NCI-H510A treated with DMSO at 0.1 percent for 48 hours (cell line): ENCODE measurements around the gene C2orf76.

Experiments used
- DNase-seq: peaks from one replicate; lab custom pipeline; 2025; lab: John Stamatoyannopoulos, UW

The C2orf76 gene

DNA sequence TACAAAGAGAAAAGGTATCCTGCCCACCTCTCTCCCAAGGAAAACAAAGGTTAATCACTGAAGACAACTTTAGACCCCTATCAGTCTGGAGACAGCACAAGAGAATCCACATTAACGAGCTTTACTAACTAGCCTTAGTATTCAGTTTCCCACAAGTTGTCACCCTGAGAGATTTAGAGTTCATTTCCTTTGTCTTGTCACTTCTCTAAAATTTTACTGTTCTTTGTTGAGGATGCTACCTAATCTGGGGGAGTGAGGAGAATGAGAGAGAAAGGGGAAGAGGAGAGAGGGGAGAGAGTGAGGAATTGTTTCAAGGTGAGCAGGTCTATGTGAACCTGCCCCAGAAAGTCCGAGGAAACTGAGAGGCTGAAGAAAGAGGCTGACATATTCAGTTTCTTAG, 28.4 kb downstream of the C2orf76 start:
- DNase-seq, result no peak

DNA sequence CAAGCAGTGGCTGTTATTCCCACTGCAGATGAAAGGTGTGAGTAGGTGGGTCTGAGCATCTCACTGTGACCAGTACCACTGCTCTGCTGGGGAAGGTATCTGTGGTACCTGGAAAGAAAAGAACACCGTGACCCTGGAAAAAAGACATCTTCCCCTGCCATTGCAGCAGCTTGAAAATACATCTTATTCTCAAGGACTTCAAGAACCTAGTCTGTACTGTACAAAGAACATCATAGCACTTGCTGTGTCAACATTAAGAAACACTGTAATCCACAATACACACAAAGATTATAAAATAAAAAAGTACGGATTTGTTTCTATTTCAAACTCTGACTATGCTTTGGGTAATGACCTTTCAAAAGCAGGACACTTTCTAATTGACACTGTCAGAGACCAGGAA, 28.9 kb downstream of the C2orf76 start:
- DNase-seq, result no peak

DNA sequence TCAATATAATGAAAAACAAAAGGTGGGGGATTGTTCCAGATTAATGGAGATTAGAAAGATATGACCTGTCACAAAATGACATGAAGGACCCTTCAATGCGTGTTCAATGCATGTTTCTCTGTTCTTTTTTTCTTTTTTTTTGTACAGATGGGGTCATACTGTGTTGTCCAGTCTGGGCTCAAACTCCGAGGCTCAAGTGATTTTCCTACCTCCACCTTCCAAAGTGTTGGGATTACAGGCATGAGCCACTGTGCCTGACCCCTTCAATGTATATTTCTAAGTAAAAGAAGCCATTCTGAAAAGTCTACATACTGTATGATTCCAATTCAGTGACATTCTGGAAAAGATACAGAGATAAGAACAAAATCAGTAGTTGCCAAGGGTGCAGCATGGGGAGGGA, 32.8 kb downstream of the C2orf76 start:
- no peak for DNase-seq

DNA sequence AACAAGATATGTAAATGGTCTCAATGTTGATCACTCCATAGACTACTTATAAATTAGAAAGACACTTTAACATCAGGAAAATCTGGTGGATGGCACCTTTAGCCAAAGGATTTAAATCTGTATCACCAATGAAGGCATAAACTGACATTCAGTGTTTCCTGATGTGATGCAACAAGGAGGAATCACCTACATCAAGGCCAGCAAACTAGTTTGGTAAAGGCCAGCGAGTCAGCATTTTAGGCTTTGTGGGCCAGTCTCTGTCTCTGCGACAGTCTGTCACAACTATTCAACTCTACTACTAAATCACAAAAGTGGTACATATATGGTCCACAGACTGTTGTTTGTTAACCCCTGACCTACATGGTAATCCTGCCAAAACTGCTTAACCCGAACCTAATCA, 33.3 kb downstream of the C2orf76 start:
- no peak for DNase-seq

DNA sequence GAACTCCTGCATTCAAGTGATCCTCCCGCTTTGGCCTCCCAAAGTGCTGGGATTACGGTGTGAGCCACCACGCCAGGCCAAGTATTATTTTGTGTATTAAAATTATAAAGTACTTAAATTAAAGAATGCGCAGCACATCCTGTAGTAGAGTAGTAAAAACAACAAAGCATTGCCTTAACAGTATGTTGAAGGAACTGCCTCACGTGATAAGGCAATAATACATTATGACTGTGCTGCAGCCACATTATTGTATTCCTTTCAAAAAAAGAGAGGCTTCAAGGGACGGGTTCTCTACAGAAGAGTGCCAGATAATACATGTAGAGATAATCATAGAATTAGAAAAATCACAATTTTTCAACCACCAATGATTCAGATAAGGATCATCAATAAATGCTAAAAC, 33.7 kb downstream of the C2orf76 start:
- DNase-seq, result no peak

DNA sequence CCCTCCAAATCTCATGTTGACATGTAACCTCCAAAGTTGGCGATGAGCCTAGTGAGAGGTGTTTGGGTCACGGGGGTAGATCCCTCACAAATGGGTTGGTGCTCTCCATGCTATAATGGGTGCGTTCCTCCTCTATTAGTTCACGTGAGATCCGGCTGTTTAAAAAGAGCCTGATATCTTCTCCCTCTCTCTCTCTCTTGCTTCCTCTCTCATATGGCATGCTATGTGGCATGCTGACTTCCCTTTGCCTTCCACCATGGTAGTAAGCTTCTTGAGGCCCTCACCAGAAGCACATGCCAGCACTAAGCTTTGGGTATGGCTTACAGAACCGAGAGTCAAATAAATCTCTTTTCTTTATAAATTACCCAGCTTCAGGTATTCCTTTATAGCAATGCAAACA, 39.2 kb downstream of the C2orf76 start:
- DNase-seq, result no peak

DNA sequence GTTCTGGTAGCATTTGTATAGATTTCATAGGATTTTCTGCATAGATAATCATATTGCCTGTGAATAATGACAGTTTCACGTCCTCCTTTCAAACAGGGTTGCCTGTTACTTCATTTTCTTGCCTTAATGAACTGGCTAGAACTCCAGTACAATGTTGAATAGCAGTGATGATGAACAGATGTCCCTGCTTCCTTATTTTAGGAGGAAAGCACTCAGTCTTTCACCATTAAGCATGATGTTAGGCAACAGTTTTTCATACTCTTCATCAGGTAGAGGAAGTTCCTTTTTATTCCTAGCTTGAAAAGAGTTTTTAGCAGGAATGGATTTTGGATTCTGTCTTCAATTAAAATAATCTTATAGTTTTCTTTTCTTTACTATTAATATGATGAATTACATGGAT, 39.7 kb downstream of the C2orf76 start:
- no peak for DNase-seq

DNA sequence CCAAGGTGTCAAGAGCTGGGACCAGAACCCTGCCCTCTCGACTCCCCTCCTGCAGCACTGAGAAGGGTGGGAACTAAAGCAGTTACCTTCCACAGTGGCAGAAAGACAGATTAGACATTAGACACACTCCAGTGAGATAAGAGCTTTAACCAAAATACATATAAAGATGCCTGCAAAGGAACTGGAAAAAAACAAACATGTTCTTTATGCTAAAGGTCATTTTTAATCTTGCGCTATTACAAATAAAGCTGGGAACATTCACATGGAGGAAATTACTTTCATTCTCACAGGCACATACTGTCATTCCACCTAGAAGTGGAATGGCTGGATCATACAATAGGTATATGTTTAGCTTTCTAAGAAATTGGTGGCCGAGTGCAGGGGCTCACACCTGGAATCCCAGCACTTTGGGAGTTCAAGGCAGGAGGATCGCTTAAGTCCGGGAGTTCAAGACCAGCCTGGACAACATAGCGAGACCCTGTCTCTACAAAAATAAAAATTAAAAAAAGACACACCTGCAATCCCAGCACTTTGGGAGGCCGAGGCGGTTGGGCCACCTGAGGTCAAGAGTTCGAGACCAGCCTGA, 41.9 kb downstream of the C2orf76 start:
- no peak for DNase-seq

DNA sequence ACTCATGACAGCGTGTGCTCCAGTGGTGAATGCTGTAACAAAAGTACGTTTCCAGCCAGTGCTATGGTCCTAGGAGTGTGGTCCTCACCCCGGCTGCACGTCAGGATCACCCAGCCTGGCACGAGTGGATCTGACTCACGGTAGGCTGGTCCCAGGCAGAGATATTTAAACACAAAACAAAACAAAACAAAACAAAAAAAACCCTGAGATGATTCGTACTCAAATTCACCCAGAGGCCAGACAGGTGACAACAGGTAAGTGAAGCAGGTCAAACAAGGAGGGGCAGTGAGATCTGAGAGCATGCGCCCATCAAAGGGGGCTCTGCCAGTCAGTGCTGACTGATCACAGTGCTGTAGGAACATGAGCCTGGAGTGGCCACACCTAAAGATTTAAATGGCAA, 43.2 kb downstream of the C2orf76 start:
- DNase-seq, result no peak

DNA sequence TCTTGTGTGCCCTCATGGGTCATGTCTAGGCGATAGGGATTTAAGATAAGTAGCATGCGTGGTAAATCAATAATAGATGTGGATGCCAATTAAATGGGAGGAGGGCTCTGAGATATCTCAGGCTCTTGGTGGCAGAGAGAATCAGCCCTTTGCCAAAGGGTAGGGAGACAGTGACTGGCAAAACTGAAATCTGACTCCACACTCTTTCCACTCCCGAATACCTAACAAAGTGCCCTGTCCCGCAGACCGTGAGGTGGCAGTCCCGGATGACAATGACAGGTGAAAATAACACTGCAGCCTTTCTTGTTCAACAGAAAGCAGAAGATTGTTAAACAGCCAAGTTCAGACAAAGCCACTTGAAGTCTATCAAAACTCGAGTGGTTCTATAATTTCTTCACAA, 47.0 kb downstream of the C2orf76 start:
- DNase-seq, result no peak

DNA sequence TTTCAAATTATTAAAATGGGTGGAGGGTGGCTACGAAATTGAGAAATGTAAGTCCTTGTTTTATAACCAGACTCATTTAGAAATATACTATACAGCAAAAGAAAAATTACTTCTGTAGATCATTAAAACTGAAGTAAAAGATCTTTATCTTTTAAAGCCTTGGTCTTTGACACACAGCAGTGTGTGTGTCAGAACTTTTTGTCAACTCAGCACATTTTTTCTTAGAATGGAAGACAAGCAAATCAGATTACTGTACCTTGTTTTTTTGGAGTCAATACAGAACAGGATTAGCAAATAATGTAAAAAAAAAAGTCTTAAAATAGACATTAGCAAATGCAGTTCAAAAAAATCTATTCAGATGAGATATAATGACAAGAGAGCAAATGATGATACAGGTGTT, 49.1 kb downstream of the C2orf76 start:
- no peak for DNase-seq

DNA sequence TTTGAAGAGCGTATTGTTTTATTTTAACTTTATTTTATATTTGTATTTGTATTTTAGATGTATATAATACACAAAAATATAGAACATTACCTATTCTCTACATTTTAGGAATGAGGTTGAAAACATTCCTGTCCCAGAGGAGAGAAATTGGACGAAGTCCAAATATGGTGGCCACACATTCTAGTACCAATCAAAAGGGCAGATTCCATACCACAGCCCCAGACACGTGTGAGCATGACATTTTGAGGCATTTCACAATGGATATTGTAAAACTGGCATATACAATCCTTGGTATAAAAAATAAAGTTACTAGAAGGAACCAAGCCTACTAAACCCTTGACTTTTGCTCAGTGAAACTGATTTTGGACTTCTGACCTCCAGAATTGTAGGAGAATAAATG, 50.6 kb downstream of the C2orf76 start:
- DNase-seq, result no peak

DNA sequence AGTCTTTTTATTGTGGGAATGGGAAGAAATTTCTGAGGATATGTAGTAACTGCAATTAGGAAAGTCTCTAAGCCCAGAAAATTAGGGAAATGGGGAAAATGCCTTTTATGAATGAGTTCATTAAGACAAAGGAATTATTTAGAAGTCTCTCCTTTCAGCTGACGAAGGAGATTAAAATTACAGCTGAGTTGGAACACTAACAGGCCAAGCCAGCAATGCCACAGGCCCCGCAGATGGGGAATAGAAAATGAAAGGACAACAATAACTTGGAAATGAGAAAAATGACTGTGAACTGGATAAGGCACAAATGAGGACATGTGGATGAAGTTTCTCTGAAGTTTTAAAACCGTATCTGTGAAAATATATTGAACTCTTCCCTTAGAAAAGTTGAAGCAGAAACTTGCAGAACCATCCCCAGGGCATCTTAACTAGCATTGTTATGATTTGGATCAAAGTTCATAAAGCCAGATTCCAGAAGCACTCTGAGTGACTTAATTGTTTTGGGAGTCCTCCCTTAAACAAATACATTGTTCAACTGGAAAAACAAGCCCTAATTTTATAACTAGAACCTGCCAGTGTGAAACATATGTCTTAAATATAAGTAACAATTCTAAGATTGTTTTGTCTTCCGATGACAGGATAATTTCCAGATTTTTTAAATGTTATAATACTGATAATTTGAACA, 51.3 kb downstream of the C2orf76 start:
- DNase-seq, result no peak

DNA sequence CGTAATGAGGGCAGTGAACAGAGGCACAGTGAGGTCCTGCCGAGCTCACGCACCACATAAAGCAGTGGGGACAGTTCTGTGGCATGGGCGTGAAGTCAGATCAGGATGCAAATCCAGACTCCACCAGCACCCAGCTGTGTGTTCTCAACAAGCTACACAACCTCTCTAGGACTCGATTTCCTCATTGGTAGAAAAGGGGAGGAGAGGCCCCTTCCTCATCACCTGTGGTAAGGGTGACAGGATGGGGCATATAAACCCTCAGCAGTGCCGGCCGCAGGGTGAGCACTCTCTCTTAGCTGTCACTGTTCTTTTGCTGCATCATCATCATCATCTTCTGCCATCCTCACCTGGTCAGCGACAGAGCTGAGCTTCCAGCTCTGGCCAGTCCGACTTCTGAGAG, 54.8 kb downstream of the C2orf76 start:
- DNase-seq, result no peak

DNA sequence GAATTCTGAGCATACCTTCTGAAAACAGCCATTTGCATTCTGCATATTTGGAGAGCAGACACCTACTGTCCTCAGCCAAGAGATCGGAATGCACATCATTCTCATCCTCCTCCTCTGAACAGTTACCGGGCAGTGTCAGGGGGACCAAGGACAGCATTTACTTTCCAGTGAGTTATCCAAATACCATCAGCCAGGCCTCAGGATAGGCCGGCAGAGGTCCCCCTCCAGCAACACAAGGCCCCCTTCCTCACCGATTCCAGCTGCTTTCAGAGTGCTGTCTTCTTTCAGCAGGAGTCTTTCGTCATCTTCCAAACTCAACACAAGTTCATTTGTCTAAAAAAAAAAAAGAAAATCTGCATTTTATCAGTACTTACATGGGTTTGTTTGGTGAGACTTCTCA, 55.3 kb downstream of the C2orf76 start:
- DNase-seq, result no peak

DNA sequence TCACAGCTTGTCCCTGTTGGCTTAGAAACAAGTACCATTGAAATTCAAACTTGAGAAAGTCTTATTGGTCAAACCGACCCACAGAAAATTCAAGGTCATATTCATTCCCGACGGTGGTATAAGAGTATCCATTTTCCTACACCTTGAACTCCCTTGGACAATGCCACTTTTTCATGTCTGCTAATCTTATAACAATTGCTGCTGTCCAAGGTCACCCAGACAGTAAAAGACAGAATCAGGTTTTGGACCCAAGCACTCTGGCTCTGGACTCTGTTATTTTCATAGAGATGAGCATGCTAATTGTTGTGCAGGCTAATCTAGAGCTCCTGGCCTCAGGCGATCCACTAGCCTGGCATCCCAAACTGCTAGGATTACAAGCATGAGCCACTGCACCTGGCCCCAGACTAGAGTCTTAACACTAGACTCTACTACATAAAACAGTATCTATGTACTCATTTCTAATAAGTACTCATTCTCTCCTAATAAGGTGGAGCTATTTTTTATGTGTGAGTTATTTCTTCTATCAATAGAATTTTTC, 57.8 kb downstream of the C2orf76 start:
- DNase-seq, result no peak

DNA sequence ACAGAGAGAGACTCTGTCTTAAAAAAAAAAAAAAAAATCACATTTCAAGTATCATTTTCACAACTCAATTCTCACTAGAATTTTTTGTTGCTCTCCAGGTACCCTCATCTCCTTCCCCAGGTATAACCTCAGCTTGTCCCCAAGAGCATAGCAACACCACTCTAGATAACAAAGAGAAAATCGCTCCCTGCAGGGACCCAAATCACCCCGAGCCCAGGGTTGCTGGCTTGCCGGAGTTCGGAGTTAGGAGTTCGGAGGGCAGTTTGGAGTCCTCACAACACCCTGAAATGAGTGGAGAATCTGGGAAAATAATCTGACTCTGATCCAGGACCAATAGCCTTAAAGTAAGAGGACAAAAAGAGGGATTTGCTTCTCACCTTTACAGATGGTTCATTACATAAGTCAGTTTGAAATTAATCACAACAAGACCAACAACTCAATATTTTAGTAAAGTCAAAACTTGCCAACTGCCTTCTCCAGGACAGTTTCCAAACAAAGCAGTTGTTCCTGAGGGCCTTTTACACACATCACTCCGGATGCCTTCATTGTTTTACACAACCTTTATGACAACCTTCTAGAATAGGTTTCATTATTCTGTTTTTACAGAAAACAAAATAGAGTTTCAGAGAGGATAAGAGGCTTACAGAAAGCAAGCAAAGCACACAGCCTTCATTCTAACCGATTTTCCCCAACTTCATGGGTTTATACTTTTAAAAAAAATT, 59.1 kb downstream of the C2orf76 start:
- DNase-seq, result no peak

DNA sequence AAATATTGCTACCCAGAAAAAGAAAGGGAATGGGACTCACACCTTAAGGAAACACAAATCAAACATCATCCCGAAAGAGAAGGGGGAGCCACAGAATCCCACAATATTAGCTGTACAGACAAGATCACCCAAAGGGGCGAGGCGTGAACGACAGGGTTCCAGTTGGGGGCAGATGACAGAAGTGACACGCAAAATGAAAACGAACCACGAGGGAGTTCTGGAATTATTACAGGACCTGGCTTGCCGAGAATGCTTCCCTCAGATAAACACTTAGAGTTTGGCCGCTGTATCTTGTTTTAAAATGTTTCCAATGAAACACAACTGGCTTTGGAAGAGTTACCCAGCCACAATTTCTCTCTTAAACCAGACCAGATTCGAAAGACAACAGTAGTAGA, 60.4 kb downstream of the C2orf76 start:
- no peak for DNase-seq

DNA sequence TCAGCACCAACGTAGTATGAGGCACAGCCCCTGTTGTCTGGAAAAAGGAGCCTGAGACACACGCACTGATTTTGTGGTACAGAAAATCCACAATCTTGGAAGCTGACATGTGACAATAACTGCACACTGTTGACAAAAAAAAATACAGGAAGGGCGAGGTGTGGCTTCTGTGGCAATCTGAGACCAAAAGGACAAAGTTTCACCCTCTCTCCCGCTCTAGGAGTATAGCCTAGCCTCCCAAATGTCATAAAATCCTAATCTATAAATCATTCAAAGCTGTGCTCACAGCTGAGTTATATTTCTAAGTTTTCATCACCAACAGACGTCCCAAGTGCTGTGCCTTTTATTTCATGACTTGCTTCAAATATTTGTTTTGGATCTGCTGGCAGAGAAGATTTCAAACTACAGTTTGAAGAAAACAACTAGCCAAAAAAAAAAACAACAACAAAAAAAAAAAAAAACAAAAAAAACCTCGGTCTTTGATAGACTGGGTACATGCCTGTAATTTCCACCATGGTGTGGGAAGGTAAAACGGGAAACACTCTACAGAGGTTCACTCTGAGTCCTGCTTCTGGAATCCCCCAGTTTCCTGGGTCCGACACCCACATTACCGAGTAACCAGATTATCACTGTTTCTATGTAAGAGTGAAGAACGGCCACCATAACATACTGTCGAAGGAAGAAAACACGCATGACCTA, 61.0 kb downstream of the C2orf76 start:
- DNase-seq, result no peak

DNA sequence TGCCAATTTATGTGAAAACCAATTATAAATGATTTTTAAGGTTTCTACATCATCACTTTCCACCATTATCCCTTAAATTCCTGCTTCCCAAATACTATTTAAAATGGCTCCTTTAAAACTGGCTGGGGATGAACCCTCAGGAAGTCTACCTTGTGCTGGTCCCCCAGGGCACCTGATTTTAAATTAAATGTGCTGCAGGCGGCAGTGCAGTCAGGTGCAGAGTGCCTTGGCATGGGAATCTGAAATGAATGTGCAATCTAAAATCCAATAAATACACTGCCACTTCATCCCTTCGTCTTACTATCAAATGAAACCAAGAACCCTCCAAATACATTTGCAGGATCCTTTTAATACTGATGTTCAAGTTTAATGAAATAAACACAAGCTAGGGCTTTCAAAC, 61.8 kb downstream of the C2orf76 start:
- DNase-seq, result no peak

DNA sequence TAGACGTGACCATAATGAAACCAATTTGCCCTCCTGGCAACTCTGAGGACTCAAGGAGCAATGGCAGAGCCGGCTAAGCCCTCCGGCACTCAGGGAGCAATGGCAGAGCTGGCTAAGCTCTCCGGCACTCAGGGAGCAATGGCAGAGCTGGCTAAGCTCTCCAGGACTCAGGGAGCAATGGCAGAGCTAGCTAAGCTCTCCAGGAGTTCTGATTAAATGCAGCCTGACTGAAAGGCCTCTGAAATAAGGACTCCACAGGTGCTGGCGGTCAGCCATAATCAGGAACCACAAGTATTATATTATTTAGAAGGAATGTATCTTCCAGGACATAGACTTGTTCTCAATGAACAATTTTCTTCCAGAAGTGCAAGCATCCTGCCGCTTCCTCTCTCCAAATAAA, 65.2 kb downstream of the C2orf76 start:
- no peak for DNase-seq

DNA sequence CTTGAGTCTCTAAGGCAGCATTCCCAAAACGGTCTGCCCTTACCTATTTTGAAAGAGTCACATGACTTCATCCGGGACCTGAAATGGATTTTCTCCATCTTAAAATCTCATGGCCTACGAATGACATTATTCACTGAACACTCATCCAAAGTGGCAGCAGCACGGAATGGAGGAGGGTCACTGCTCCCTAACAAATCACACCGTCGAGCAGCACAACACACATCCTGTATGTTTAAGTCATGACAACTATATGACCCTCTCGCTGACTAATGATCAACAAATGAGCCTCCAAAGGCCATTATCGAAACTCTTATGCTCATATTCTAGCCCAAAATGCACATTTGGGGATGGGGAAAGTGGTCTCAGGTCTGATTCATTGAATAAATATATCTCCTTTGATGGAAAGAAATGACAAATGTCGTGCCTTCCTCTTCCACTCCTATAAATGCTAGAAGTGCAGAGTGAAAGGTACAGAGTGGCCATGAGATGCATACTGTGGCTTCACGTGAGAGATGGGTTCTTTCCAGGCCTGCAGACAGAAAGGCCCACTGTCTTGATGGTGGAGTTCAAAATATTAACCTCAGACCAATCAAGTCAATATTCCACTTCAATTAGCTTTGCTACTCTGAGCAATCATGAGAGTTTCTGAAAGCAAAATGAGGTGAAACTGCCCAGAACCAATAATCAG, 70.8 kb downstream of the C2orf76 start:
- DNase-seq, result no peak
